ENCODE measurements around the gene CABLES1. TPM values are rescaled to one million over a fixed set of nuclear protein-coding genes. Genes with fewer than 3 reads are reported as not detected.

Gene CABLES1
- total RNA-seq, 2 donors from 2014 or later, result 4.2 to 11.9 TPM

- Histone ChIP-seq H3K27ac (no peak overlapping the region), H3K36me3 (replicated peaks in 1 of 2; ENCODE audit: insufficient read depth in 1 of 2, low read depth in 2 of 2) (no peaks in the 10 kb centered on the region), H3K27me3 (no peaks in the 10 kb centered on the region), H3K4me3 (no peak overlapping the region), H3K9me3 (no peaks in the 10 kb centered on the region), H3K4me1 (no peaks in the 10 kb centered on the region)
- 78 to 84% methylated on average over 7 of the region's 7 CpGs for WGBS, 2 donors
- TF ChIP-seq CTCF (IDR thresholded peaks at IDR 0.05) (no peak), POLR2A (IDR thresholded peaks at IDR 0.05) (no peak)
- intact Hi-C loops (cut with DNase I), result no loop called here
- ATAC-seq, result no peak
- no peak for DNase-seq
Observed at GRCh38 chr18:23166891-23167541, 31.7 kb downstream of the CABLES1 start.

GRCh38 chr18:23169673-23170044 is 34.4 kb downstream of the CABLES1 start:
- Histone ChIP-seq H3K4me3 (no peak overlapping the region), H3K27ac (no peak overlapping the region), H3K4me1 (no peaks in the 10 kb centered on the region), H3K27me3 (no peaks in the 10 kb centered on the region), H3K9me3 (no peaks in the 10 kb centered on the region), H3K36me3 (replicated peaks in 1 of 2; ENCODE audit: insufficient read depth in 1 of 2, low read depth in 2 of 2) (no peaks in the 10 kb centered on the region)
- intact Hi-C loops (cut with DNase I), result no loop called here
- TF ChIP-seq CTCF (IDR thresholded peaks at IDR 0.05), result no peak
- 82 to 95% methylated on average over 2 to 6 of the region's 7 CpGs for WGBS, 2 donors
- DNase-seq (no peak), ATAC-seq (no peak)

- ATAC-seq (no peak), DNase-seq (no peak)
- 95 to 97% methylated on average over 4 to 7 of the region's 7 CpGs for WGBS, 2 donors
- no peaks in the 10 kb centered on the region for H3K27me3 ChIP-seq
- H3K4me3 ChIP-seq, result no peak overlapping the region
- intact Hi-C loops (cut with DNase I), result no loop called here
- no peaks in the 10 kb centered on the region for H3K36me3 ChIP-seq (replicated peaks in 1 of 2; ENCODE audit: insufficient read depth in 1 of 2, low read depth in 2 of 2)
- no peak overlapping the region for H3K27ac ChIP-seq
- no peaks in the 10 kb centered on the region for H3K4me1 ChIP-seq
- TF ChIP-seq POLR2A (IDR thresholded peaks at IDR 0.05), result no peak
- no peak for TF ChIP-seq CTCF (IDR thresholded peaks at IDR 0.05)
- no peaks in the 10 kb centered on the region for H3K9me3 ChIP-seq
Observed at GRCh38 chr18:23170137-23170536, 34.9 kb downstream of the CABLES1 start.

- no peak for DNase-seq
- no peak for ATAC-seq
- no peaks in the 10 kb centered on the region for H3K36me3 ChIP-seq (replicated peaks in 1 of 2; ENCODE audit: insufficient read depth in 1 of 2, low read depth in 2 of 2)
- no peaks in the 10 kb centered on the region for H3K9me3 ChIP-seq
- intact Hi-C loops (cut with DNase I), result no loop called here
- no peak for TF ChIP-seq CTCF (IDR thresholded peaks at IDR 0.05)
- H3K27ac ChIP-seq, result no peak overlapping the region
- WGBS, 2 donors, result 85 to 87% methylated on average over 9 of the region's 9 CpGs
- no peaks in the 10 kb centered on the region for H3K4me1 ChIP-seq
- no peaks in the 10 kb centered on the region for H3K27me3 ChIP-seq
- H3K4me3 ChIP-seq, result no peak overlapping the region
Observed at GRCh38 chr18:23171581-23172156, 36.4 kb downstream of the CABLES1 start.
